Memory B cell (primary cell): ENCODE results near the gene NEK1.
"Not testable (repeated sequence)": the region's sequence is repeated elsewhere in the genome, so short reads cannot be mapped to it uniquely, and the experiment has no call there.

Source experiments
- ATAC-seq: fragments of 150-1000 bp; cut with Tn5 transposase; 2 replicates; pipeline ENCODE4 v1.10.0; 2021; ENCODE audit warnings: low read depth, mild to moderate bottlenecking, moderate library complexity
- DNase-seq, 2 donors: peaks; one replicate each; pipeline ENCODE4 v3.0.0; 2022; ENCODE audit warnings: low spot score in 2 of 2
- H3K27ac Mint-ChIP-seq: one replicate; pipeline ENCODE4 v1.8.0; 2022; ENCODE audit warnings: mild to moderate bottlenecking, moderate library complexity, mixed read lengths
- H3K27me3 Mint-ChIP-seq: one replicate; pipeline ENCODE4 v1.8.0; 2022; ENCODE audit warnings: mixed read lengths
- H3K36me3 Mint-ChIP-seq: one replicate; pipeline ENCODE4 v1.8.0; 2022; ENCODE audit warnings: mild to moderate bottlenecking, mixed read lengths
- H3K4me1 Mint-ChIP-seq: one replicate; pipeline ENCODE4 v1.8.0; 2022; ENCODE audit warnings: mixed read lengths
- H3K4me3 Mint-ChIP-seq: one replicate; pipeline ENCODE4 v1.8.0; 2022; ENCODE audit warnings: mild to moderate bottlenecking, moderate library complexity, mixed read lengths
- H3K9me3 Mint-ChIP-seq: one replicate; pipeline ENCODE4 v1.8.0; 2022; ENCODE audit warnings: mixed read lengths

NEK1 gene

DNA sequence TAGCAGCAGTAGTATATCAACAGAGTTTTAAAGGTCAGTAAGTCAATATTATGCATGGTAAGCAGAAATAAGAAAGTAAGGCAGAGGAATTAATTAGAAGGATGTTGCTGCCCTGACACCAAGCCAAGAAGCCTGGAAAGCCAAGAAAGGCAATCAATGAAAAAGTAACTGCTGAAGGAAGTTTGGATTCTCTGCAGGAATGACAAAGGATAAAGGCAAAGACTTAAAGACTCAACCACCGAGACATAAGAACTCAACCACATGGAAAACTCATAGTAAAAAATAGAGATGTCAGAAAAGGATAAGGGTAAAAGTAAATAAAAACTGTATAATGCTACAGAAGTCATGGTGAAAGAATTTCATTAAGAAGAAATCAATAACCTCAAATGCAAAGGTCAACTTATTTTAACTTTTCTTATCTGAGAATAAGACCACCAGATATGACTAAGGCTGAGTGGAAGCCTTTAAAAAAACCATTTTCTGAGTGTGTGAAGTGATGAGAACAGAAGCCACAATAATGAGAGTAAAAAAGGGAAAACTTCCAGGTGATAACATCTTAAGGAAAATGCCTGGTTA is 55.2 kb downstream of the NEK1 start:
- H3K27me3 Mint-ChIP-seq: no peaks in the 10 kb centered on the region
- H3K36me3 Mint-ChIP-seq: peaks cover 39% of the 10 kb centered on the region
- ATAC-seq (no peak), DNase-seq (no peak)
- H3K4me1 Mint-ChIP-seq: no peaks in the 10 kb centered on the region
- H3K27ac Mint-ChIP-seq: no peak overlapping the region
- no peak overlapping the region for H3K4me3 Mint-ChIP-seq
- peaks cover 2% of the 10 kb centered on the region for H3K9me3 Mint-ChIP-seq

DNA sequence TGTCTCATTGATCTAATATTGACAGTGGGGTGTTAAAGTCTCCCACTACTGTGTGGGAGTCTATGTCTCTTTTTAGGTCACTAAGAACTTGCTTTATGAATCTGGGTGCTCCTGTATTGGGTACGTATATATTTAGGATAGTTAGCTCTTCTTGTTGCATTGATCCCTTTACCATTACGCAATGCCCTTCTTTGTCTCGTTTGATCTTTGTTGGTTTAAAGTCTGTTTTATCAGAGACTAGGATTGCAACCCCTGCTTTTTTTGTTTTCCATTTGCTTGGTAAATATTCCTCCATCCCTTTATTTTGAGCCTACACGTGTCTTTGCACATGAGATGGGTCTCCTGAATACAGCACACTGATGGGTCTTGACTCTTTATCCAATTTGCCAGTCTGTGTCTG is 65.8 kb downstream of the NEK1 start:
- peaks cover 14% of the 10 kb centered on the region for H3K36me3 Mint-ChIP-seq
- not testable (repeated sequence) for DNase-seq, H3K27me3 Mint-ChIP-seq, H3K4me3 Mint-ChIP-seq, H3K4me1 Mint-ChIP-seq, H3K27ac Mint-ChIP-seq, ATAC-seq
- H3K9me3 Mint-ChIP-seq: peaks cover 17% of the 10 kb centered on the region

- no peak for DNase-seq
These were observed 71.6 kb downstream of the NEK1 start for GRCh38 chr4:169540774-169541173.

DNA sequence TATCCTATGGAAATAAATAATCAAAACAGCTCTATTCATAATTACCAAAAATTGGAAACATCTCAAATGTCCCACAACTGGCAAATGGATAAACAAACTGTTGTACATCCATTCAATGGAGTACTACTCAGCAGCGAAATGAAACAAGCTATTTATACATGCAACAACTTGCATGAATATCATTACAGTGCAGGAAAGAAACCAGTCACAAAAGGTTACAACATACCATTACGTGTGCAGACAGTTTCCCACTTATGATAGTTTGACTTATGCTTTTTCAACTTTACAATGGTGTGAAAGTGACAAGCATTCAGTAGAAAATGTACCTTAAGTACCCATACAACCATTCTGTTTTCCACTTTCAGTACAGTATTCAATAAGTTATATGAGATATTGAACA is 82.3 kb downstream of the NEK1 start:
- H3K36me3 Mint-ChIP-seq: peaks cover 39% of the 10 kb centered on the region
- no peak for ATAC-seq
- H3K4me1 Mint-ChIP-seq: no peaks in the 10 kb centered on the region
- no peaks in the 10 kb centered on the region for H3K9me3 Mint-ChIP-seq
- no peak overlapping the region for H3K4me3 Mint-ChIP-seq
- no peak overlapping the region for H3K27ac Mint-ChIP-seq
- no peaks in the 10 kb centered on the region for H3K27me3 Mint-ChIP-seq
- DNase-seq: no peak

More at GRCh38 chr4:169540774-169541173, 71.6 kb downstream of the NEK1 start:
- Mint-ChIP-seq H3K4me1 (no peaks in the 10 kb centered on the region), H3K4me3 (no peak overlapping the region), H3K9me3 (peaks cover 14% of the 10 kb centered on the region), H3K27ac (no peak overlapping the region), H3K36me3 (peaks cover 5% of the 10 kb centered on the region), H3K27me3 (no peaks in the 10 kb centered on the region)
- no peak for ATAC-seq

- H3K27me3 Mint-ChIP-seq: no peaks in the 10 kb centered on the region
- ATAC-seq (no peak), DNase-seq (no peak)
- H3K4me3 Mint-ChIP-seq: no peak overlapping the region
- H3K4me1 Mint-ChIP-seq: no peaks in the 10 kb centered on the region
- no peak overlapping the region for H3K27ac Mint-ChIP-seq
- H3K9me3 Mint-ChIP-seq: no peaks in the 10 kb centered on the region
- H3K36me3 Mint-ChIP-seq: peaks cover 31% of the 10 kb centered on the region
These were observed 88.6 kb downstream of the NEK1 start for GRCh38 chr4:169523796-169524195.

DNA sequence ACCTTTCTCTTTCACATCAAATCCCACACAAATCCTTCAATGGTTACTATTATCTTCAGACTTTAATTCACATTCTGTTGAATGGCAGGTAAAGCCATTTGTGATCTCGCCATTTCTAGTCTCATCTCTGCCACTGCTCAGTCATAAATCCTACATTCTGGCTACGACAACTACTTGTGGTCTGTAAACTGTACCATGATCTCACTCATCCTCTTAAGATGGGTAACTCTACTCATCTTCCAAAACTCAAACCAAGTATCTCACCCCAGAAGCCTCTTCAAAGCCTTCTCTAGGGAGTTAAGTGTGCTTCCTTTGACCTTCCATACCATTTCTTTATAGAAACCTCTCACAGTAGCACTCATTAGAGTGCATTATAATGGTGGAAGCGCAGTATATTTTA is 101.8 kb downstream of the NEK1 start:
- Mint-ChIP-seq H3K27me3 (no peaks in the 10 kb centered on the region), H3K36me3 (peaks cover 10% of the 10 kb centered on the region), H3K4me1 (no peaks in the 10 kb centered on the region), H3K27ac (no peak overlapping the region), H3K9me3 (no peaks in the 10 kb centered on the region), H3K4me3 (no peak overlapping the region)
- no peak for ATAC-seq
- DNase-seq: no peak

GRCh38 chr4:169506903-169507302 is 105.5 kb downstream of the NEK1 start:
- Mint-ChIP-seq H3K27ac (no peak overlapping the region), H3K4me3 (no peak overlapping the region), H3K9me3 (peaks cover 5% of the 10 kb centered on the region), H3K27me3 (no peaks in the 10 kb centered on the region), H3K4me1 (no peaks in the 10 kb centered on the region), H3K36me3 (peaks cover 38% of the 10 kb centered on the region)
- ATAC-seq: no peak
- DNase-seq: no peak

- not testable (repeated sequence) for DNase-seq, H3K27me3 Mint-ChIP-seq, H3K4me1 Mint-ChIP-seq, ATAC-seq, H3K4me3 Mint-ChIP-seq, H3K27ac Mint-ChIP-seq, H3K9me3 Mint-ChIP-seq
- peaks cover 47% of the 10 kb centered on the region for H3K36me3 Mint-ChIP-seq
These were observed 112.5 kb downstream of the NEK1 start for GRCh38 chr4:169499907-169500306.

DNA sequence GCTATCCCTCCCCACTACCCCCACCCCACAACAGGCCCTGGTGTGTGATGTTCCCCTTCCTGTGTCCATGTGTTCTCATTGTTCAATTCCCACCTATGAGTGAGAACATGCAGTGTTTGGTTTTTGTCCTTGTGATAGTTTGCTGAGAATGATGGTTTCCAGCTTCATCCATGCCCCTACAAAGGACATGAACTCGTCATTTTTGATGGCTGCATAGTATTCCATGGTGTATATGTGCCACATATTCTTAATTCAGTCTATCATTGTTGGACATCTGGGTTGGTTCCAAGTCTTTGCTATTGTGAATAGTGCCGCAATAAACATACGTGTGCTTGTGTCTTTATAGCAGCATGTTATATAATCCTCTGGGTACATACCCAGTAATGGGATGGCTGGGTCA is 118.1 kb downstream of the NEK1 start:
- H3K4me3 Mint-ChIP-seq, H3K4me1 Mint-ChIP-seq, H3K27me3 Mint-ChIP-seq, H3K9me3 Mint-ChIP-seq, DNase-seq, ATAC-seq, H3K27ac Mint-ChIP-seq: not testable (repeated sequence)
- peaks cover 24% of the 10 kb centered on the region for H3K36me3 Mint-ChIP-seq

DNA sequence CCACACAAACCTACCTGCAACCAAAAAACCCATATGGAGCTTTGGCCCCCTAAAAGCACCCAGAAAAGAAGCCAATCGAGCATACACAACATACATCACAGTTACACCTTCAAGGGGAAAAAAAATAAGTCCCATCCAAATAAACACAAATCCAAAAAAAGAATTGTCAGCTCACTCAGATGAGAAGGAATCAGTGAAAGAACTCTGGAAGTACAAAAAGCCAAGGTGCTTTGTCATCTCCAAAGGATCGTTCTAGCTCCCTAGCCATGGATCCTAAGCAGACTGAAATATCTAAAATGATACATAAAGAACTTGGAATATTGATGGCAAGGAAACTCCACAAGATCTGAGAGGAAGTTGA is 119.2 kb downstream of the NEK1 start:
- H3K9me3 Mint-ChIP-seq: peaks cover 5% of the 10 kb centered on the region
- no peaks in the 10 kb centered on the region for H3K4me1 Mint-ChIP-seq
- DNase-seq (no peak), ATAC-seq (no peak)
- peaks cover 20% of the 10 kb centered on the region for H3K36me3 Mint-ChIP-seq
- no peaks in the 10 kb centered on the region for H3K27me3 Mint-ChIP-seq
- H3K27ac Mint-ChIP-seq: no peak overlapping the region
- no peak overlapping the region for H3K4me3 Mint-ChIP-seq

GRCh38 chr4:169492436-169493163 is 119.8 kb downstream of the NEK1 start:
- Mint-ChIP-seq H3K27me3 (no peaks in the 10 kb centered on the region), H3K4me1 (no peaks in the 10 kb centered on the region), H3K36me3 (peaks cover 19% of the 10 kb centered on the region), H3K9me3 (peaks cover 5% of the 10 kb centered on the region), H3K4me3 (no peak overlapping the region), H3K27ac (no peak overlapping the region)
- ATAC-seq (no peak), DNase-seq (peak; percentile 13 to 20)

DNA sequence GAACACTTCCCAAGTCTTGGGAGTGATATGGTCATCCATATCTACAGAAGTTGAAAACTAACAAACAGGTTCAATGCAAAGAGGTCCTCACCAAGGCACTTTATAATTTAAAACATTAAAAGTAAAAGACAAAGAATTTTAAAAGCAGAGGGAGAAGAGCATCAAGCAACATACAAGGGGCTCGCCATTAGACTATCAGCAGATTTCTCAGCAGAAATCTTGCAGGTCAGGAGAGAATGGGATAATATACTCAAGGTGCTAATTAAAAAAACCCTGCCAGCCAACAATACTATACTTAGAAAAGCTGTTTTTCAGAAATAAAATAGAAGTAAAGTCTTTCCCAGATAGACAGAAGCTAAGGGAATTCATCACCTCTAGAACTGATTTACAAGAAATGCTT is 121.2 kb downstream of the NEK1 start:
- Mint-ChIP-seq H3K4me3 (no peak overlapping the region), H3K4me1 (peaks cover under 1% of the 10 kb centered on the region), H3K27me3 (no peaks in the 10 kb centered on the region), H3K36me3 (peaks cover 15% of the 10 kb centered on the region), H3K9me3 (peaks cover 3% of the 10 kb centered on the region), H3K27ac (no peak overlapping the region)
- DNase-seq (no peak), ATAC-seq (no peak)

GRCh38 chr4:169489306-169489705 is 123.1 kb downstream of the NEK1 start:
- H3K36me3 Mint-ChIP-seq: peaks cover 15% of the 10 kb centered on the region
- no peaks in the 10 kb centered on the region for H3K27me3 Mint-ChIP-seq
- no peak overlapping the region for H3K27ac Mint-ChIP-seq
- H3K9me3 Mint-ChIP-seq: peaks cover 3% of the 10 kb centered on the region
- H3K4me3 Mint-ChIP-seq: no peak overlapping the region
- peaks cover 2% of the 10 kb centered on the region for H3K4me1 Mint-ChIP-seq
- ATAC-seq (no peak), DNase-seq (no peak)

DNA sequence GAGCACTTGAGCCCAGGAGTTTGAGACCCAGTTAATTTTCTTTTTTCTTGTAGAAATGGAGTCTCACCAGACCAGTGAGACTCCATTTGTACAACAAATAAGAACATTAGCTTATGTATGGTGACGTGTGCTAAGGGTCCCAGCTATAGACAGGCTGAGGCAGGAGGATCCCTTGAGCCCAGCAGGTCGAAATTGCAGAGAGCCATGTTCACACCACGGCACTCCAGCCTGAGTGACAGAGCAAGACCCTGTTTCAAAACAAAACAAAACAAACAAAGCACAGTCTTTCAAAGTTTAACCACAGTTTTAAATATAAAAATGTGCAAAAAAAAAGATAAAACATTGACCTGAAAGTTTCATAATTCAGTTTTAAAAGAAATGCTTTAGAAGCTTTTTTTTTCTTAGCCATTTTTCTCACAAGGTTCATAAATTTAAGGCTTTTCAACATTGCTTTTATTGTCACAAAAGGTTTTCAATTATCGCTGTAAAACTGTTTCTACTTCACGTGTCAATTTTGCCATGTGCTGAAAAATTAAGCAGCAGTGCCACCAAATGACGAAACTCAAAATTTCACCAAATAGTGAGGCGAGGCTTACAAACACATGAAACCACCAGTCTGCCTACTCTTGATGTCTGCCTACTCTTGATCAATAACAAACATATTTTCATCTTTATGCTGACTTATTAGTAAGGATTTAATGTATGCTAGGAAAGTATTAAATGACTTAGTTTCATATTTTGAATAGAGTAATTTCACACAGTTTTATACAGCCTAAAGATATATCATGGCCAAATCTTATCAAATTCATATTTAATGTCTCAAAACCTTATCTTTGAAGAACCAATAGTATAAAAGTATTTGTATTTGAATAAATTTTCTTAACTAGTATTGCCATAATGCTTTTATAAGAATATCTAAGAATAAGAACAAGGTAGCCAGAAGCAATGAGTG is 126.3 kb downstream of the NEK1 start:
- H3K9me3 Mint-ChIP-seq: no peaks in the 10 kb centered on the region
- H3K27me3 Mint-ChIP-seq: no peaks in the 10 kb centered on the region

More for the DNA sequence above, 126.3 kb downstream of the NEK1 start:
- peaks cover 2% of the 10 kb centered on the region for H3K4me1 Mint-ChIP-seq
- H3K4me3 Mint-ChIP-seq: no peak overlapping the region
- no peak overlapping the region for H3K27ac Mint-ChIP-seq
- DNase-seq (peak; percentile 35 to 38), ATAC-seq (peak; percentile 49)
- peaks cover 16% of the 10 kb centered on the region for H3K36me3 Mint-ChIP-seq
